ENCODE measurements around the gene DIP2C.

The DIP2C gene

GRCh38 chr10:283916-284356, 405.5 kb downstream of the DIP2C start:
- TF ChIP-seq EZH2 (IDR thresholded peaks at IDR 0.05; ENCODE audit: borderline replicate concordance, low read depth, low read length, severe bottlenecking) = no peak
- TF ChIP-seq, protein P1, sequence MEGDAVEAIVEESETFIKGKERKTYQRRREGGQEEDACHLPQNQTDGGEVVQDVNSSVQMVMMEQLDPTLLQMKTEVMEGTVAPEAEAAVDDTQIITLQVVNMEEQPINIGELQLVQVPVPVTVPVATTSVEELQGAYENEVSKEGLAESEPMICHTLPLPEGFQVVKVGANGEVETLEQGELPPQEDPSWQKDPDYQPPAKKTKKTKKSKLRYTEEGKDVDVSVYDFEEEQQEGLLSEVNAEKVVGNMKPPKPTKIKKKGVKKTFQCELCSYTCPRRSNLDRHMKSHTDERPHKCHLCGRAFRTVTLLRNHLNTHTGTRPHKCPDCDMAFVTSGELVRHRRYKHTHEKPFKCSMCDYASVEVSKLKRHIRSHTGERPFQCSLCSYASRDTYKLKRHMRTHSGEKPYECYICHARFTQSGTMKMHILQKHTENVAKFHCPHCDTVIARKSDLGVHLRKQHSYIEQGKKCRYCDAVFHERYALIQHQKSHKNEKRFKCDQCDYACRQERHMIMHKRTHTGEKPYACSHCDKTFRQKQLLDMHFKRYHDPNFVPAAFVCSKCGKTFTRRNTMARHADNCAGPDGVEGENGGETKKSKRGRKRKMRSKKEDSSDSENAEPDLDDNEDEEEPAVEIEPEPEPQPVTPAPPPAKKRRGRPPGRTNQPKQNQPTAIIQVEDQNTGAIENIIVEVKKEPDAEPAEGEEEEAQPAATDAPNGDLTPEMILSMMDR (IDR thresholded peaks at IDR 0.05; ENCODE audit: borderline replicate concordance, extremely low read depth, low read length, poor library complexity, severe bottlenecking) = no peak
- Histone ChIP-seq H3K27me3 (ENCODE audit: insufficient read depth, low read length, poor library complexity) (no peaks in the 10 kb centered on the region), H3K79me2 (ENCODE audit: insufficient read depth, low read length) (no peaks in the 10 kb centered on the region), H3K4me1 (ENCODE audit: insufficient read depth, low read length) (no peaks in the 10 kb centered on the region), H3K36me3 (ENCODE audit: insufficient read depth, low read length) (no peaks in the 10 kb centered on the region), H3K27ac (ENCODE audit: low read length) (no peak overlapping the region), H3K9ac (ENCODE audit: low read depth, low read length) (no peak overlapping the region), H2AFZ (ENCODE audit: low read depth, low read length) (no peak overlapping the region), H3K9me3 (ENCODE audit: insufficient read depth, low read length, severe bottlenecking) (no peaks in the 10 kb centered on the region), H4K20me1 (ENCODE audit: insufficient read depth, low read length) (no peaks in the 10 kb centered on the region), H3K4me3 (ENCODE audit: low read depth in 1 of 2, low read length in 2 of 2) (no peak overlapping the region), H3K4me2 (ENCODE audit: insufficient read depth, low read length) (no peak overlapping the region)
- DNase-seq (no peak), ATAC-seq (ENCODE audit: insufficient read depth, low read depth) (no peak)

DNA sequence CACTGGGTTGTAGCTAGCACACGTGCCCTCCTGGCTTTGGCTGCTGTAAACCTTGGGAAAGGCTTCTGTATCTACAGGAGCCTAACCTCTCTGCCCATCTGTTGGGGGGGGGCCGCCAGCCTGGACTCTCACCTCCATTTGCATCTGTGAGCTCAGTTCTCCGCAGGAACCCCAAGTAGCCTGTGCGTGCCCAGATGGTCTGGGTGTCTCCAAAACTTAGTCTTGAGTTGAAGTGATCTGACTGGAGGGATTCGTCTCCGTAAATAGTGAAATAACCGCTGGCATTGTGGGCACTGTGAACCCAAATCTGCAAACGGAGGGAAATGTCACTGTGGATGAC, 406.4 kb downstream of the DIP2C start:
- H3K4me3 ChIP-seq (ENCODE audit: low read depth in 1 of 2, low read length in 2 of 2) = no peak overlapping the region
- no peaks in the 10 kb centered on the region for H3K36me3 ChIP-seq (ENCODE audit: insufficient read depth, low read length)
- no peaks in the 10 kb centered on the region for H3K27me3 ChIP-seq (ENCODE audit: insufficient read depth, low read length, poor library complexity)
- TF ChIP-seq, protein P1 (IDR thresholded peaks at IDR 0.05; ENCODE audit: borderline replicate concordance, extremely low read depth, low read length, poor library complexity, severe bottlenecking) = no peak
- TF ChIP-seq EZH2 (IDR thresholded peaks at IDR 0.05; ENCODE audit: borderline replicate concordance, low read depth, low read length, severe bottlenecking) = no peak
- no peaks in the 10 kb centered on the region for H3K79me2 ChIP-seq (ENCODE audit: insufficient read depth, low read length)
- DNase-seq (no peak), ATAC-seq (ENCODE audit: insufficient read depth, low read depth) (no peak)
- no peak overlapping the region for H2AFZ ChIP-seq (ENCODE audit: low read depth, low read length)
- H3K4me2 ChIP-seq (ENCODE audit: insufficient read depth, low read length) = no peak overlapping the region
- H3K4me1 ChIP-seq (ENCODE audit: insufficient read depth, low read length) = no peaks in the 10 kb centered on the region
- H4K20me1 ChIP-seq (ENCODE audit: insufficient read depth, low read length) = no peaks in the 10 kb centered on the region
- no peaks in the 10 kb centered on the region for H3K9me3 ChIP-seq (ENCODE audit: insufficient read depth, low read length, severe bottlenecking)
- H3K27ac ChIP-seq (ENCODE audit: low read length) = no peak overlapping the region
- no peak overlapping the region for H3K9ac ChIP-seq (ENCODE audit: low read depth, low read length)

GRCh38 chr10:282294-283139, 407.0 kb downstream of the DIP2C start:
- H3K79me2 ChIP-seq (ENCODE audit: insufficient read depth, low read length) = no peaks in the 10 kb centered on the region
- ATAC-seq (ENCODE audit: insufficient read depth, low read depth) = no peak
- no peak for TF ChIP-seq EZH2 (IDR thresholded peaks at IDR 0.05; ENCODE audit: borderline replicate concordance, low read depth, low read length, severe bottlenecking)
- TF ChIP-seq, protein P1 (IDR thresholded peaks at IDR 0.05; ENCODE audit: borderline replicate concordance, extremely low read depth, low read length, poor library complexity, severe bottlenecking) = no peak
- no peak overlapping the region for H3K4me3 ChIP-seq (ENCODE audit: low read depth in 1 of 2, low read length in 2 of 2)
- H3K9me3 ChIP-seq (ENCODE audit: insufficient read depth, low read length, severe bottlenecking) = no peaks in the 10 kb centered on the region
- H3K36me3 ChIP-seq (ENCODE audit: insufficient read depth, low read length) = no peaks in the 10 kb centered on the region
- no peak for DNase-seq
- no peak overlapping the region for H3K27ac ChIP-seq (ENCODE audit: low read length)
- no peak overlapping the region for H2AFZ ChIP-seq (ENCODE audit: low read depth, low read length)
- no peaks in the 10 kb centered on the region for H3K4me1 ChIP-seq (ENCODE audit: insufficient read depth, low read length)
- no peak overlapping the region for H3K9ac ChIP-seq (ENCODE audit: low read depth, low read length)
- no peaks in the 10 kb centered on the region for H3K27me3 ChIP-seq (ENCODE audit: insufficient read depth, low read length, poor library complexity)
- H3K4me2 ChIP-seq (ENCODE audit: insufficient read depth, low read length) = no peak overlapping the region
- no peaks in the 10 kb centered on the region for H4K20me1 ChIP-seq (ENCODE audit: insufficient read depth, low read length)

Measured in DND-41 (cell line).